HCT116 (cell line): ENCODE results near the gene FOXN1. TPM values are rescaled to one million over a fixed set of nuclear protein-coding genes. Genes with fewer than 3 reads are reported as not detected.

Source experiments
- ATAC-seq: fragments of 200-7000 bp; cut with Tn5 transposase; 2 replicates; pipeline ENCODE4 v1.9.1; 2020; ENCODE audit warnings: mild to moderate bottlenecking, moderate library complexity
- BruUV-seq: library from RNA; stranded (reverse); fragments of 400-500 nt; replicated peaks from 2 replicates; lab custom pipeline; 2021; lab: Mats Ljungman, UMichigan
- CTCF ChIA-PET: fragments of 300-600 bp; sonication (Branson Sonifier 250); formaldehyde crosslinking; loops from one replicate; lab custom pipeline; 2021; ENCODE audit warnings: antibody characterized with exemption; lab: Charles Lee
- POLR2A ChIA-PET: fragments of 300-600, 350-600 bp; sonication (Branson Sonifier 250); formaldehyde crosslinking; loops from one replicate; lab custom pipeline; 2021; ENCODE audit warnings: antibody characterized with exemption; lab: Charles Lee
- RAD21 ChIA-PET, 2 experiments: fragments of 300-600 bp; sonication (Branson Sonifier 250); formaldehyde crosslinking; loops; one replicate each; lab custom pipeline; 2023; ENCODE audit warnings: low total read pairs in 2 of 2; ENCODE audit not compliant: uncharacterized antibody in 2 of 2, unreplicated experiment in 2 of 2, low non-redundant PET in 1 of 2; lab: Charles Lee
- DNase-seq: peaks from one replicate; pipeline ENCODE4 v3.0.0-alpha.2; 2010; ENCODE audit warnings: low read depth, low spot score
- H2AFZ ChIP-seq: fragments of 200-600 bp; shearing (Covaris generic), sonication (generic); 2 replicates; pipeline ENCODE4 v1.6.1; 2017; ENCODE audit warnings: low read depth, mixed run types, mixed read lengths, antibody characterized with exemption, low read length; ENCODE audit not compliant: poor library complexity, severe bottlenecking
- H3K27ac ChIP-seq: 2 replicates; pipeline ENCODE4 v1.5.1; 2012; ENCODE audit warnings: low read depth, low read length
- H3K27me3 ChIP-seq: fragments of 200-600 bp; sonication (generic); 2 replicates; pipeline ENCODE4 v1.6.1; 2016; ENCODE audit warnings: mixed run types, low read length, mixed read lengths; ENCODE audit not compliant: insufficient read depth
- H3K36me3 ChIP-seq, 2 experiments: fragments of 200-500 bp in 1 of 2; fragments of 200-600 bp in 1 of 2; sonication (Bioruptor generic) in 1 of 2; sonication (generic) in 1 of 2; 2 replicates each; pipeline versions ENCODE4 v1.5.1 to v1.6.1; 2014 to 2016; ENCODE audit warnings: low read length in 2 of 2, inconsistent platforms in 1 of 2, mixed read lengths in 1 of 2, mixed run types in 1 of 2; ENCODE audit not compliant: insufficient read depth in 2 of 2, control insufficient read depth in 1 of 2
- H3K4me1 ChIP-seq, 2 experiments: fragments of 200-600 bp in 1 of 2; sonication (generic) in 1 of 2; 2 replicates each; pipeline versions ENCODE4 v1.5.1 to v1.6.1; 2012 to 2017; ENCODE audit warnings: low read length in 2 of 2, inconsistent platforms in 1 of 2, mild to moderate bottlenecking in 1 of 2, mixed read lengths in 1 of 2, mixed run types in 1 of 2, moderate library complexity in 1 of 2; ENCODE audit not compliant: insufficient read depth in 2 of 2, control insufficient read depth in 1 of 2
- H3K4me2 ChIP-seq: fragments of 200-600 bp; sonication (generic); 2 replicates; pipeline ENCODE4 v1.6.1; 2017; ENCODE audit warnings: mixed run types, low read length, mixed read lengths
- H3K4me3 ChIP-seq, 2 experiments: fragments of 200-600 bp in 1 of 2; sonication (generic) in 1 of 2; replicated peaks in 1 of 2; 2 replicates each; pipeline ENCODE4 v1.5.1; 2011 to 2016; ENCODE audit warnings: low read length in 2 of 2, control low read depth in 1 of 2, low read depth in 1 of 2, mild to moderate bottlenecking in 1 of 2, mixed read lengths in 1 of 2, mixed run types in 1 of 2
- H3K79me2 ChIP-seq: fragments of 200-600 bp; sonication (generic); 2 replicates; pipeline ENCODE4 v1.6.1; 2017; ENCODE audit warnings: mild to moderate bottlenecking, mixed run types, low read length, moderate library complexity, mixed read lengths; ENCODE audit not compliant: insufficient read depth
- H3K9ac ChIP-seq: fragments of 200-600 bp; sonication (generic); 2 replicates; pipeline ENCODE4 v1.6.1; 2016; ENCODE audit warnings: low read length, mixed read lengths
- H3K9me2 ChIP-seq: fragments of 200-600 bp; sonication (generic), shearing (Covaris generic); 2 replicates; pipeline ENCODE4 v1.6.1; 2017; ENCODE audit warnings: mixed run types, mild to moderate bottlenecking, moderate library complexity; ENCODE audit not compliant: insufficient read depth
- H3K9me3 ChIP-seq, 2 experiments: fragments of 200-500 bp in 1 of 2; fragments of 200-600 bp in 1 of 2; sonication (Bioruptor generic) in 1 of 2; sonication (generic) in 1 of 2; 2 replicates each; pipeline ENCODE4 v1.6.1; 2014 to 2017; ENCODE audit warnings: low read length in 2 of 2, mixed read lengths in 2 of 2, inconsistent platforms in 1 of 2, low read depth in 1 of 2, mild to moderate bottlenecking in 1 of 2, mixed run types in 1 of 2, moderate library complexity in 1 of 2; ENCODE audit not compliant: control insufficient read depth in 1 of 2, insufficient read depth in 1 of 2
- H4K20me1 ChIP-seq: fragments of 200-600 bp; sonication (generic), shearing (Covaris generic); 2 replicates; pipeline ENCODE4 v1.6.1; 2017; ENCODE audit warnings: mixed run types, mild to moderate bottlenecking, moderate library complexity; ENCODE audit not compliant: insufficient read depth
- CEBPB ChIP-seq: IDR thresholded peaks from 2 replicates; pipeline ENCODE4 v1.6.1; 2012; ENCODE audit warnings: low read depth
- FOSL1 ChIP-seq: IDR thresholded peaks from 2 replicates; pipeline ENCODE4 v1.6.1; 2012; ENCODE audit warnings: low read depth
- JUND ChIP-seq: IDR thresholded peaks from 2 replicates; pipeline ENCODE4 v1.6.1; 2012
- POLR2A ChIP-seq: IDR thresholded peaks from 2 replicates; pipeline ENCODE4 v1.7.0; 2011; ENCODE audit warnings: borderline replicate concordance; ENCODE audit not compliant: insufficient read depth, insufficient read length; ENCODE audit errors: extremely low read depth
- SP1 ChIP-seq: IDR thresholded peaks from 2 replicates; pipeline ENCODE4 v1.6.1; 2012; ENCODE audit warnings: low read depth
- TCF7L2 ChIP-seq: IDR thresholded peaks from 2 replicates; pipeline ENCODE4 v1.7.0; 2011; ENCODE audit warnings: borderline replicate concordance, inconsistent platforms; ENCODE audit not compliant: insufficient read depth, insufficient read length; ENCODE audit errors: extremely low read depth
- YY1 ChIP-seq: IDR thresholded peaks from 2 replicates; pipeline ENCODE4 v1.6.1; 2011; ENCODE audit warnings: low read length, low read depth, moderate library complexity, mild to moderate bottlenecking; ENCODE audit not compliant: insufficient replicate concordance; ENCODE audit errors: extremely low read depth
- ZNF274 ChIP-seq: fragments of 200-500 bp; sonication (Bioruptor generic); IDR thresholded peaks from 2 replicates; pipeline ENCODE4 v1.6.1; 2014; ENCODE audit warnings: mild to moderate bottlenecking, low read depth, low read length, inconsistent platforms
- intact Hi-C: fragments of 100-400 bp; cut with micrococcal nuclease; formaldehyde crosslinking; loops from 2 replicates; pipeline ENCODE4 v1.10.0; 2022
- total RNA-seq: library from RNA; stranded (reverse); gene quantifications from one replicate; pipeline ENCODE4 v1.2.1, GENCODE V29; 2021; ENCODE audit not compliant: unreplicated experiment
- TF ChIP-seq, protein P1 (sequence below): IDR thresholded peaks from 2 replicates; pipeline ENCODE4 v1.6.1; 2012

FOXN1 gene
- total RNA-seq, 1 experiment from 2014 or later, result not detected

DNA sequence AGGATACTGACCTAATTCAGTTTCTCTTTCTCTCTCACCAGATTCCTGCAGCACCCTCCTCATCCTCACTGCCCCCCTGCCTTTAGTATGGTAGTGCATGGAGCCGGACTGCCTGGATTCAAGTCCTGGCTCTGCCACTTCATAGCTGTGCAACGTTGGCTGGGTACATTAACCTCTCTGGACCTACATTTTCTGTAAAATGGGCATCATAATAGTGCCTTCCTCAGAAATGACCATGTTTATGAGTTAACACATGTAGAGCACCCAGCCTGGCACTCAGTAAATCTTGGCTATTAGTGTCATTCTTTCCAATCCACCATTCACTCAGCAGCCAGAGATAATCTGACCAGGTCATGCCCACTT, 39.0 kb downstream of the FOXN1 start:
- CTCF ChIA-PET, result no interaction called here
- H3K4me3 ChIP-seq, result no peak overlapping the region
- no peaks in the 10 kb centered on the region for H3K79me2 ChIP-seq
- H4K20me1 ChIP-seq, result no peaks in the 10 kb centered on the region
- POLR2A ChIA-PET, result no interaction called here
- no peak overlapping the region for H3K9ac ChIP-seq
- no peaks in the 10 kb centered on the region for H3K9me2 ChIP-seq
- H3K4me1 ChIP-seq, result peaks cover 0 to 10% of the 10 kb centered on the region in 2 experiments; a peak in 1 of 4 replicates
- no TSS peak for BruUV-seq
- RAD21 ChIA-PET, result no interaction called here
- intact Hi-C loops, result no loop called here
- no peaks in the 10 kb centered on the region for H3K9me3 ChIP-seq
- H3K36me3 ChIP-seq, result peaks cover 0 to 4% of the 10 kb centered on the region in 2 experiments; a peak in 2 of 4 replicates
- DNase-seq (no peak), ATAC-seq (no peak)
- H3K27me3 ChIP-seq, result no peaks in the 10 kb centered on the region
- no peak overlapping the region for H3K4me2 ChIP-seq
- no peak overlapping the region for H3K27ac ChIP-seq
- TF ChIP-seq POLR2A, result no peak
- TF ChIP-seq CEBPB, result no peak
- no peak for TF ChIP-seq FOSL1
- H2AFZ ChIP-seq, result no peak overlapping the region

DNA sequence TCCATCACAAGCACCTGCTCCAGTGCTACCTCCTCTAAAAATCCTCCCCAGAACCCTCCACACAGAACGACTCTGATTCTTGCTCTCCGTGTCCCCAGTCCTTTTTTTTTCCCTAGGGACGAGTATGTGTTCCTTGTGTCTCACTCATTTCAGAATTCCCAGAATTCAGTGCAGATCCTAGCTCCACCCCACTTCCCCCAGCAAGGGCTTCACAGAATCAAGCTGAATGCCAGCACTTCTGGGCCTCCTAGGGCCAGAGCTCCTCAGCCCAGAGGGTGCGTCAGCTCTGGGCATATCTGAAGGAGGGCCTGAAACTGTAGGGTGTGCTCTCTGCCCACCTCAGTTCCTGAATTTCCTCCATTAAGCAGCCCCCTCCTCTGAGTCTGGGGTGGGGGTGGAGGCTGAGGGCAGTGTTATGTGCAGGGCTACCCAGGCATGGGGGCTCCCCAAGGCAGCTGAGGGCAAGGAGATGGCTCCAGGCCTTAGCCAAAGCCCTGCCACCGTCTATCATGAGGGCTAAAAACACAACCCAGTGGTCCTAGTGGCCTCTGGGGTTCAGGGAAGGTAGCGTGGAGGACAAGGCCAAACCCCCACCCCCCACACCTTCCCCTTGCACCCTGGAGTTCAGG, 39.8 kb downstream of the FOXN1 start:
- RAD21 ChIA-PET, result no interaction called here
- DNase-seq, result no peak
- Histone ChIP-seq H3K4me3 (no peak overlapping the region), H3K4me2 (no peak overlapping the region), H3K27ac (no peak overlapping the region), H3K9me2 (no peaks in the 10 kb centered on the region), H3K4me1 (peaks cover 0 to 10% of the 10 kb centered on the region in 2 experiments; a peak in 1 of 4 replicates), H3K27me3 (no peaks in the 10 kb centered on the region), H3K9me3 (no peaks in the 10 kb centered on the region), H3K79me2 (peaks cover 5% of the 10 kb centered on the region; the same call in 1 of the 2 replicates), H2AFZ (no peak overlapping the region), H3K36me3 (peaks cover 0 to 4% of the 10 kb centered on the region in 2 experiments; a peak in 2 of 4 replicates), H4K20me1 (no peaks in the 10 kb centered on the region), H3K9ac (no peak overlapping the region)
- CTCF ChIA-PET, result no interaction called here
- no peak for ATAC-seq
- no peak for TF ChIP-seq ZNF274
- TF ChIP-seq JUND, result no peak
- TF ChIP-seq POLR2A, result no peak
- TF ChIP-seq TCF7L2, result no peak
- TF ChIP-seq YY1, result no peak
- no peak for TF ChIP-seq SP1
- TF ChIP-seq, protein P1, sequence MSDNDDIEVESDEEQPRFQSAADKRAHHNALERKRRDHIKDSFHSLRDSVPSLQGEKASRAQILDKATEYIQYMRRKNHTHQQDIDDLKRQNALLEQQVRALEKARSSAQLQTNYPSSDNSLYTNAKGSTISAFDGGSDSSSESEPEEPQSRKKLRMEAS, result no peak
- POLR2A ChIA-PET, result no interaction called here
- intact Hi-C loops, result no loop called here
- BruUV-seq, result no TSS peak
